ENCODE measurements around the gene CIAO3.

CIAO3 gene

GRCh38 chr16:740459-740763 lies 386 bp downstream of the CIAO3 start:
- Histone ChIP-seq H3K27ac (peak overlapping the region; percentile 54 to 71), H3K4me3 (peak overlapping the region; percentile 80)
- no peak for DNase-seq (ENCODE audit: low spot score)
- TF ChIP-seq CTCF (IDR thresholded peaks at IDR 0.05): no peak

DNA sequence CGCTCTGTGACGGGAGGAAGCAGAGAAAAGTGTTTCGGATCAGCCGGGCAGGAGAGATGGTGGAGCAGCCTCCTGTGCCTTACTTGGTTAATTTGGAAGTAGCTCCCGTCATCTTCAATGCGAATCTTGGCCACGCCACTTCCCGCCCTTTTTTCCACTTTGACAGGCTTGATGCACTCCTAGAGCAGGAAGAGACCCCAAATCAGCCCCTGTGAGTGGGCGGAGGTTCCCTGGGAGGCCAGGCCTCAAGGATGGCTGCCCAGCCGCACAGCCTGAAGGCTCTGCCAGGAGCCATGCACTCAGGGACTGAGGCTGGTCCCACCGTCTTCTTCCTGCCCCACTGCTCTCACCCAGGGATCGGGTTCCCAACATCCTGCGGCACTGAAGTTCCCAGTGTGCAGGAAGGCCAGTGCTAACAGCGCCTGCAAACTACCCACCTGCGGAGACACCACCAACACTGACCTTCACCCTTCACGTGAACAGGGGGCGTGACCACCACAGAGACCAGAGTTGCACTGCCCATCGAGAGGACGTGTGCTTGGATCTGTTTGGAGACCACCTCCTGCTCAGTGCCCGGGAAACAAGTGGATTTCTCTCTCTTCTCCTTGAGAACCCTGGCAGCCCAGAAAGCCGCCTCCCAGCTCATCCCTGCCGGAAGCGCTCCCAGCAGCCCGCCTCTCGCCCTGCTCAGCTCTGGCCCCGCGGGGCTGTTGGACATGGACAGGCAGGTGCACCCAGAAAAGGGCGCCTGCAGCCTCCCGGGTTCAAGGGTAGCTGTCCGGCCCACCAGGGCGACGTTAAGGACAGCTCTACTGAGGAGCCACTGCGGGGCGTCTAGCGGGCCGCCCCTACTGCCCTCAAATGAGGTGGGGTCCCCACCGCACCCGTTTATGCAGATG lies 988 bp downstream of the CIAO3 start:
- H3K4me3 ChIP-seq: peak overlapping the region; percentile 80
- TF ChIP-seq CTCF (IDR thresholded peaks at IDR 0.05): no peak
- no peak for DNase-seq (ENCODE audit: low spot score)
- H3K27ac ChIP-seq: peak overlapping the region in 1 of 2 donors; percentile 54

- no peak for TF ChIP-seq CTCF (IDR thresholded peaks at IDR 0.05)
- Histone ChIP-seq H3K4me3 (no peak overlapping the region), H3K27ac (no peak overlapping the region)
- no peak for DNase-seq (ENCODE audit: low spot score)
Observed at GRCh38 chr16:736936-737481, 3.8 kb downstream of the CIAO3 start.

DNA sequence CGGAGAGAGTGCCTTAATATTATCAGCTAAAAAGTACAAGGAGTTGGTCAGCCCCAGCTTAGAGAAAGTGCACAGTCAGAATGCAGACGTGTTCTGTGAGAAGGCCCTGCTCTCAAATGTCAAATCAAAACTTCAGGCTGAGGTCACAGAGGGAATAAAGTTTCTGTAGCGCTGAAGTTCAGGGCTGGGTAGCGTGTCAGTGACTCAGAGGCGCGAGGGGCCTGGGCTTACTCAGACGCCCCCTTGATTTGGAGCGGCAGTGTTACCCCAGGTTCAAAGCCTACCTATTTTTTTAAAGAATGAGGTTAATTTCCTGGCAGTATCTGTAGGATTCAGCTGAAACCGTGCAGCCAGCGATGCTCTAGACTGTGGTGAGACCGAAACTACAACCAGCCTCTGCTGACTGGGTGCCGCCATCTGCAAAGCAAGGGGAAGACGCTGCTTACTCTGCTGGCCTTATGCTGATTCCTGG lies 4.8 kb downstream of the CIAO3 start:
- no peak for DNase-seq (ENCODE audit: low spot score)

GRCh38 chr16:734981-735881 lies 5.6 kb downstream of the CIAO3 start:
- no peak overlapping the region for H3K4me3 ChIP-seq
- TF ChIP-seq CTCF (IDR thresholded peaks at IDR 0.05): no peak
- H3K27ac ChIP-seq: no peak overlapping the region
- DNase-seq (ENCODE audit: low spot score): no peak

More for the DNA sequence above, 4.8 kb downstream of the CIAO3 start:
- no peak for TF ChIP-seq CTCF (IDR thresholded peaks at IDR 0.05)
- H3K27ac ChIP-seq: no peak overlapping the region
- H3K4me3 ChIP-seq: no peak overlapping the region

- Histone ChIP-seq H3K4me3 (no peak overlapping the region), H3K27ac (no peak overlapping the region)
- TF ChIP-seq CTCF (IDR thresholded peaks at IDR 0.05): no peak
- no peak for DNase-seq (ENCODE audit: low spot score)
Observed at GRCh38 chr16:734208-734980, 6.4 kb downstream of the CIAO3 start.

All from coronary artery (tissue), 2 donors.